H9 (cell line): ENCODE results near the gene ZNF668. TPM values are rescaled to one million over a fixed set of nuclear protein-coding genes. Genes with fewer than 3 reads are reported as not detected.

ENCODE experiments used
- DNase-seq: peaks from one replicate; pipeline ENCODE4 v3.0.0-alpha.2; 2017
- H2AFZ ChIP-seq: one replicate; pipeline ENCODE4 v1.6.1; 2013; ENCODE audit warnings: mild to moderate bottlenecking, low read length, control low read depth, moderate library complexity
- H2AK5ac ChIP-seq: 2 replicates; pipeline ENCODE4 v1.6.1; 2013; ENCODE audit warnings: low read length, control low read depth, mixed read lengths; ENCODE audit not compliant: insufficient read length
- H2BK120ac ChIP-seq: one replicate; pipeline ENCODE4 v1.6.1; 2013; ENCODE audit warnings: low read depth, mild to moderate bottlenecking, low read length, control low read depth, inconsistent platforms; ENCODE audit not compliant: poor library complexity, severe bottlenecking
- H2BK12ac ChIP-seq: 2 replicates; pipeline ENCODE4 v1.6.1; 2013; ENCODE audit warnings: low read length, control low read depth, mixed read lengths, low read depth; ENCODE audit not compliant: insufficient read length
- H2BK15ac ChIP-seq: 2 replicates; pipeline ENCODE4 v1.6.1; 2013; ENCODE audit warnings: low read depth, low read length, control low read depth
- H2BK20ac ChIP-seq: one replicate; pipeline ENCODE4 v1.6.1; 2013; ENCODE audit warnings: low read depth, mild to moderate bottlenecking, low read length, control low read depth, inconsistent platforms; ENCODE audit not compliant: poor library complexity, severe bottlenecking
- H2BK5ac ChIP-seq: 2 replicates; pipeline ENCODE4 v1.6.1; 2013; ENCODE audit warnings: low read length, control low read depth, mixed read lengths; ENCODE audit not compliant: insufficient read length
- H3K14ac ChIP-seq: 2 replicates; pipeline ENCODE4 v1.6.1; 2013; ENCODE audit warnings: low read length, control low read depth; ENCODE audit not compliant: insufficient read depth
- H3K18ac ChIP-seq: 2 replicates; pipeline ENCODE4 v1.6.1; 2013; ENCODE audit warnings: low read depth, mild to moderate bottlenecking, mixed read lengths, low read length, control low read depth; ENCODE audit not compliant: insufficient read length
- H3K23ac ChIP-seq: 2 replicates; pipeline ENCODE4 v1.6.1; 2013; ENCODE audit warnings: low read length, control low read depth, mixed read lengths, low read depth; ENCODE audit not compliant: insufficient read length
- H3K23me2 ChIP-seq: 2 replicates; pipeline ENCODE4 v1.6.1; 2013; ENCODE audit warnings: low read depth, mild to moderate bottlenecking, mixed read lengths, low read length, control low read depth; ENCODE audit not compliant: insufficient read length, poor library complexity, severe bottlenecking
- H3K27ac ChIP-seq: 2 replicates; pipeline ENCODE4 v1.5.1; 2013; ENCODE audit warnings: low read length, control low read depth, mixed read lengths, low read depth; ENCODE audit not compliant: insufficient read length
- H3K27me3 ChIP-seq: 2 replicates; pipeline ENCODE4 v1.6.1; 2013; ENCODE audit warnings: low read length, control low read depth, inconsistent platforms; ENCODE audit not compliant: insufficient read depth
- H3K4ac ChIP-seq: 2 replicates; pipeline ENCODE4 v1.6.1; 2013; ENCODE audit warnings: low read depth, mild to moderate bottlenecking, control low read depth, inconsistent platforms, low read length, moderate library complexity
- H3K4me1 ChIP-seq: 2 replicates; pipeline ENCODE4 v1.6.1; 2013; ENCODE audit warnings: low read length, control low read depth, inconsistent platforms; ENCODE audit not compliant: insufficient read depth
- H3K4me2 ChIP-seq: 2 replicates; pipeline ENCODE4 v1.6.1; 2013; ENCODE audit warnings: low read length, control low read depth, mixed read lengths; ENCODE audit not compliant: insufficient read length, insufficient read depth
- H3K56ac ChIP-seq: 2 replicates; pipeline ENCODE4 v1.6.1; 2013; ENCODE audit warnings: low read depth, mild to moderate bottlenecking, mixed read lengths, low read length, control low read depth; ENCODE audit not compliant: insufficient read length
- H3K79me1 ChIP-seq: 2 replicates; pipeline ENCODE4 v1.6.1; 2013; ENCODE audit warnings: low read depth, mild to moderate bottlenecking, moderate library complexity, low read length, control low read depth, inconsistent platforms; ENCODE audit not compliant: insufficient read depth, poor library complexity, severe bottlenecking
- H3K79me2 ChIP-seq: 2 replicates; pipeline ENCODE4 v1.6.1; 2013; ENCODE audit warnings: low read length, control low read depth, inconsistent platforms; ENCODE audit not compliant: insufficient read depth
- H3K9ac ChIP-seq: 2 replicates; pipeline ENCODE4 v1.6.1; 2013; ENCODE audit warnings: low read length, control low read depth, mixed read lengths; ENCODE audit not compliant: insufficient read length; ENCODE audit errors: extremely low read depth
- H3K9me3 ChIP-seq: one replicate; pipeline ENCODE4 v1.6.1; 2013; ENCODE audit warnings: low read depth, low read length, inconsistent platforms; ENCODE audit not compliant: control insufficient read depth
- H3T11ph ChIP-seq: one replicate; pipeline ENCODE4 v1.6.1; 2013; ENCODE audit warnings: mild to moderate bottlenecking, low read length, control low read depth, inconsistent platforms
- H4K20me1 ChIP-seq: one replicate; pipeline ENCODE4 v1.6.1; 2013; ENCODE audit not compliant: control insufficient read depth, insufficient read length, insufficient read depth
- H4K5ac ChIP-seq: 2 replicates; pipeline ENCODE4 v1.6.1; 2013; ENCODE audit warnings: low read depth, mild to moderate bottlenecking, mixed read lengths, low read length, control low read depth; ENCODE audit not compliant: insufficient read length
- H4K8ac ChIP-seq: replicated peaks from 2 replicates; pipeline ENCODE4 v1.6.1; 2013; ENCODE audit warnings: low read length, control low read depth, mixed read lengths, low read depth; ENCODE audit not compliant: insufficient read length
- H4K91ac ChIP-seq: 2 replicates; pipeline ENCODE4 v1.6.1; 2013; ENCODE audit warnings: low read depth, mild to moderate bottlenecking, moderate library complexity, mixed read lengths, low read length, control low read depth; ENCODE audit not compliant: insufficient read length
- H3K27ac Mint-ChIP-seq, 3 experiments: 2 replicates in 2 of 3; 3 replicates in 1 of 3; pipeline ENCODE4 v1.8.0; 2020 to 2021; ENCODE audit warnings: mixed read lengths in 3 of 3, mild to moderate bottlenecking in 1 of 3, moderate library complexity in 1 of 3
- H3K27me3 Mint-ChIP-seq: 2 replicates; pipeline ENCODE4 v1.8.0; 2021; ENCODE audit warnings: low read depth, mild to moderate bottlenecking, moderate library complexity, mixed read lengths
- H3K36me3 Mint-ChIP-seq, 3 experiments: 2 replicates in 2 of 3; 3 replicates in 1 of 3; pipeline ENCODE4 v1.8.0; 2020 to 2021; ENCODE audit warnings: low read depth in 3 of 3, mixed read lengths in 3 of 3; ENCODE audit not compliant: insufficient read depth in 1 of 3
- H3K4me1 Mint-ChIP-seq, 2 experiments: 2 replicates each; pipeline ENCODE4 v1.8.0; 2020; ENCODE audit warnings: mixed read lengths in 2 of 2
- H3K4me3 Mint-ChIP-seq, 2 experiments: 2 replicates in 1 of 2; 3 replicates in 1 of 2; pipeline ENCODE4 v1.8.0; 2020 to 2021; ENCODE audit warnings: mild to moderate bottlenecking in 2 of 2, mixed read lengths in 2 of 2, moderate library complexity in 1 of 2
- H3K9me3 Mint-ChIP-seq, 2 experiments: 2 replicates in 1 of 2; 3 replicates in 1 of 2; pipeline ENCODE4 v1.8.0; 2020; ENCODE audit warnings: mild to moderate bottlenecking in 2 of 2, mixed read lengths in 2 of 2, moderate library complexity in 1 of 2
- WGBS: extraction: QIAGEN DNeasy Blood & Tissue Kit; methylation state at CpG from one replicate; pipeline ENCODE4 v1.1.7; 2013; ENCODE audit warnings: missing lambda C conversion rate, low lambda C conversion rate, mixed read lengths; ENCODE audit not compliant: insufficient read length; ENCODE audit errors: extremely low coverage; 5-methylcytosine and 5-hydroxymethylcytosine counted together
- total RNA-seq: library from RNA; stranded (reverse); gene quantifications from 2 replicates; pipeline ENCODE4 v1.2.1, GENCODE V29; 2021
- TF ChIP-seq, protein P1 (sequence below): fragments of 200-600 bp; sonication (generic); conservative IDR thresholded peaks from 3 replicates; pipeline ENCODE4 v1.8.0; 2021; ENCODE audit warnings: antibody characterized with exemption, mild to moderate bottlenecking

ZNF668 gene
- total RNA-seq, 1 experiment from 2014 or later = 18.6 TPM

DNA sequence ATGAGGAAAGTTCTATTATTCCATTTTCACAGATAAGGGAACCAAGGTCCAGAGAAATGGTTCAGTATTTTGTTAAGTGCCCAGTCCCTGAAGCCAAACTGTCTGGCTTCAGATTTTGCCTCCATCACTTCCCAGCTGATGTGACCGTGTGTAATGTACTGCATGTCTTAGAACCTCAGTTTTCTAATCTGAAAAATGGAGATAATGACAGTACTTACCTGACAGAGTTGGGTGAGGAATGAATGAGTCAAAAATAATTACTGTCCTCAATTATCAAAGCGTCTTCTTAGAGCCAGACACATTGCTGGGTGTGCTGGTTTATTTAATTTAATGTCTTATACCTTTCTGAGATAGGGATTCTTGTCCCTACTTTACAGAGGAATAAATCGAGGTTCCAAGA, 6.7 kb downstream of the ZNF668 start:
- H2BK120ac ChIP-seq = no peak overlapping the region
- no peak overlapping the region for H2BK5ac ChIP-seq
- Mint-ChIP-seq H3K4me3 (no peak overlapping the region), H3K4me1 (peaks cover 8% of the 10 kb centered on the region in 2 experiments), H3K27me3 (no peaks in the 10 kb centered on the region), H3K36me3 (peaks cover 13 to 25% (median 20%) of the 10 kb centered on the region in 3 experiments), H3K27ac (no peak overlapping the region), H3K9me3 (no peaks in the 10 kb centered on the region)
- no peak overlapping the region for H3K4me2 ChIP-seq
- peaks cover 6% of the 10 kb centered on the region for H3K79me1 ChIP-seq
- H3K14ac ChIP-seq = no peak overlapping the region
- no peak overlapping the region for H2AFZ ChIP-seq
- H3K18ac ChIP-seq = no peak overlapping the region
- H3K23me2 ChIP-seq = peaks cover 6% of the 10 kb centered on the region
- no peak overlapping the region for H3T11ph ChIP-seq
- no peak overlapping the region for H2BK20ac ChIP-seq
- no peaks in the 10 kb centered on the region for H3K4me1 ChIP-seq
- H2BK12ac ChIP-seq = no peak overlapping the region
- H4K8ac ChIP-seq = no peak overlapping the region
- WGBS = no CpG with 5 or more reads among the region's 3 CpGs
- no peak overlapping the region for H3K9ac ChIP-seq
- no peak overlapping the region for H4K5ac ChIP-seq
- H3K79me2 ChIP-seq = peaks cover 18% of the 10 kb centered on the region; the same call in 1 of the 2 replicates
- no peak overlapping the region for H4K91ac ChIP-seq
- H3K27me3 ChIP-seq = no peaks in the 10 kb centered on the region
- H3K56ac ChIP-seq = no peak overlapping the region
- no peak overlapping the region for H2BK15ac ChIP-seq
- H3K4ac ChIP-seq = no peak overlapping the region
- no peak overlapping the region for H3K27ac ChIP-seq
- H3K23ac ChIP-seq = no peak overlapping the region
- TF ChIP-seq, protein P1, sequence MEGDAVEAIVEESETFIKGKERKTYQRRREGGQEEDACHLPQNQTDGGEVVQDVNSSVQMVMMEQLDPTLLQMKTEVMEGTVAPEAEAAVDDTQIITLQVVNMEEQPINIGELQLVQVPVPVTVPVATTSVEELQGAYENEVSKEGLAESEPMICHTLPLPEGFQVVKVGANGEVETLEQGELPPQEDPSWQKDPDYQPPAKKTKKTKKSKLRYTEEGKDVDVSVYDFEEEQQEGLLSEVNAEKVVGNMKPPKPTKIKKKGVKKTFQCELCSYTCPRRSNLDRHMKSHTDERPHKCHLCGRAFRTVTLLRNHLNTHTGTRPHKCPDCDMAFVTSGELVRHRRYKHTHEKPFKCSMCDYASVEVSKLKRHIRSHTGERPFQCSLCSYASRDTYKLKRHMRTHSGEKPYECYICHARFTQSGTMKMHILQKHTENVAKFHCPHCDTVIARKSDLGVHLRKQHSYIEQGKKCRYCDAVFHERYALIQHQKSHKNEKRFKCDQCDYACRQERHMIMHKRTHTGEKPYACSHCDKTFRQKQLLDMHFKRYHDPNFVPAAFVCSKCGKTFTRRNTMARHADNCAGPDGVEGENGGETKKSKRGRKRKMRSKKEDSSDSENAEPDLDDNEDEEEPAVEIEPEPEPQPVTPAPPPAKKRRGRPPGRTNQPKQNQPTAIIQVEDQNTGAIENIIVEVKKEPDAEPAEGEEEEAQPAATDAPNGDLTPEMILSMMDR = no peak
- no peaks in the 10 kb centered on the region for H4K20me1 ChIP-seq
- H2AK5ac ChIP-seq = no peak overlapping the region
- no peaks in the 10 kb centered on the region for H3K9me3 ChIP-seq
- no peak for DNase-seq
